H9 (cell line): ENCODE data around the gene SSBP3. TPM values are rescaled to one million over a fixed set of nuclear protein-coding genes. Genes with fewer than 3 reads are reported as not detected.

ENCODE experiments used
- DNase-seq: peaks from one replicate; pipeline ENCODE4 v3.0.0-alpha.2; 2017
- H2AFZ ChIP-seq: one replicate; pipeline ENCODE4 v1.6.1; 2013; ENCODE audit warnings: mild to moderate bottlenecking, low read length, control low read depth, moderate library complexity
- H2AK5ac ChIP-seq: 2 replicates; pipeline ENCODE4 v1.6.1; 2013; ENCODE audit warnings: low read length, control low read depth, mixed read lengths; ENCODE audit not compliant: insufficient read length
- H2BK120ac ChIP-seq: one replicate; pipeline ENCODE4 v1.6.1; 2013; ENCODE audit warnings: low read depth, mild to moderate bottlenecking, low read length, control low read depth, inconsistent platforms; ENCODE audit not compliant: poor library complexity, severe bottlenecking
- H2BK12ac ChIP-seq: 2 replicates; pipeline ENCODE4 v1.6.1; 2013; ENCODE audit warnings: low read length, control low read depth, mixed read lengths, low read depth; ENCODE audit not compliant: insufficient read length
- H2BK15ac ChIP-seq: 2 replicates; pipeline ENCODE4 v1.6.1; 2013; ENCODE audit warnings: low read depth, low read length, control low read depth
- H2BK20ac ChIP-seq: one replicate; pipeline ENCODE4 v1.6.1; 2013; ENCODE audit warnings: low read depth, mild to moderate bottlenecking, low read length, control low read depth, inconsistent platforms; ENCODE audit not compliant: poor library complexity, severe bottlenecking
- H2BK5ac ChIP-seq: 2 replicates; pipeline ENCODE4 v1.6.1; 2013; ENCODE audit warnings: low read length, control low read depth, mixed read lengths; ENCODE audit not compliant: insufficient read length
- H3K14ac ChIP-seq: 2 replicates; pipeline ENCODE4 v1.6.1; 2013; ENCODE audit warnings: low read length, control low read depth; ENCODE audit not compliant: insufficient read depth
- H3K18ac ChIP-seq: 2 replicates; pipeline ENCODE4 v1.6.1; 2013; ENCODE audit warnings: low read depth, mild to moderate bottlenecking, mixed read lengths, low read length, control low read depth; ENCODE audit not compliant: insufficient read length
- H3K23ac ChIP-seq: 2 replicates; pipeline ENCODE4 v1.6.1; 2013; ENCODE audit warnings: low read length, control low read depth, mixed read lengths, low read depth; ENCODE audit not compliant: insufficient read length
- H3K23me2 ChIP-seq: 2 replicates; pipeline ENCODE4 v1.6.1; 2013; ENCODE audit warnings: low read depth, mild to moderate bottlenecking, mixed read lengths, low read length, control low read depth; ENCODE audit not compliant: insufficient read length, poor library complexity, severe bottlenecking
- H3K27ac ChIP-seq: 2 replicates; pipeline ENCODE4 v1.5.1; 2013; ENCODE audit warnings: low read length, control low read depth, mixed read lengths, low read depth; ENCODE audit not compliant: insufficient read length
- H3K27me3 ChIP-seq: 2 replicates; pipeline ENCODE4 v1.6.1; 2013; ENCODE audit warnings: low read length, control low read depth, inconsistent platforms; ENCODE audit not compliant: insufficient read depth
- H3K4ac ChIP-seq: 2 replicates; pipeline ENCODE4 v1.6.1; 2013; ENCODE audit warnings: low read depth, mild to moderate bottlenecking, control low read depth, inconsistent platforms, low read length, moderate library complexity
- H3K4me1 ChIP-seq: 2 replicates; pipeline ENCODE4 v1.6.1; 2013; ENCODE audit warnings: low read length, control low read depth, inconsistent platforms; ENCODE audit not compliant: insufficient read depth
- H3K4me2 ChIP-seq: 2 replicates; pipeline ENCODE4 v1.6.1; 2013; ENCODE audit warnings: low read length, control low read depth, mixed read lengths; ENCODE audit not compliant: insufficient read length, insufficient read depth
- H3K56ac ChIP-seq: 2 replicates; pipeline ENCODE4 v1.6.1; 2013; ENCODE audit warnings: low read depth, mild to moderate bottlenecking, mixed read lengths, low read length, control low read depth; ENCODE audit not compliant: insufficient read length
- H3K79me1 ChIP-seq: 2 replicates; pipeline ENCODE4 v1.6.1; 2013; ENCODE audit warnings: low read depth, mild to moderate bottlenecking, moderate library complexity, low read length, control low read depth, inconsistent platforms; ENCODE audit not compliant: insufficient read depth, poor library complexity, severe bottlenecking
- H3K79me2 ChIP-seq: 2 replicates; pipeline ENCODE4 v1.6.1; 2013; ENCODE audit warnings: low read length, control low read depth, inconsistent platforms; ENCODE audit not compliant: insufficient read depth
- H3K9ac ChIP-seq: 2 replicates; pipeline ENCODE4 v1.6.1; 2013; ENCODE audit warnings: low read length, control low read depth, mixed read lengths; ENCODE audit not compliant: insufficient read length; ENCODE audit errors: extremely low read depth
- H3K9me3 ChIP-seq: one replicate; pipeline ENCODE4 v1.6.1; 2013; ENCODE audit warnings: low read depth, low read length, inconsistent platforms; ENCODE audit not compliant: control insufficient read depth
- H3T11ph ChIP-seq: one replicate; pipeline ENCODE4 v1.6.1; 2013; ENCODE audit warnings: mild to moderate bottlenecking, low read length, control low read depth, inconsistent platforms
- H4K20me1 ChIP-seq: one replicate; pipeline ENCODE4 v1.6.1; 2013; ENCODE audit not compliant: control insufficient read depth, insufficient read length, insufficient read depth
- H4K5ac ChIP-seq: 2 replicates; pipeline ENCODE4 v1.6.1; 2013; ENCODE audit warnings: low read depth, mild to moderate bottlenecking, mixed read lengths, low read length, control low read depth; ENCODE audit not compliant: insufficient read length
- H4K8ac ChIP-seq: replicated peaks from 2 replicates; pipeline ENCODE4 v1.6.1; 2013; ENCODE audit warnings: low read length, control low read depth, mixed read lengths, low read depth; ENCODE audit not compliant: insufficient read length
- H4K91ac ChIP-seq: 2 replicates; pipeline ENCODE4 v1.6.1; 2013; ENCODE audit warnings: low read depth, mild to moderate bottlenecking, moderate library complexity, mixed read lengths, low read length, control low read depth; ENCODE audit not compliant: insufficient read length
- H3K27ac Mint-ChIP-seq, 3 experiments: 2 replicates in 2 of 3; 3 replicates in 1 of 3; pipeline ENCODE4 v1.8.0; 2020 to 2021; ENCODE audit warnings: mixed read lengths in 3 of 3, mild to moderate bottlenecking in 1 of 3, moderate library complexity in 1 of 3
- H3K27me3 Mint-ChIP-seq: 2 replicates; pipeline ENCODE4 v1.8.0; 2021; ENCODE audit warnings: low read depth, mild to moderate bottlenecking, moderate library complexity, mixed read lengths
- H3K36me3 Mint-ChIP-seq, 3 experiments: 2 replicates in 2 of 3; 3 replicates in 1 of 3; pipeline ENCODE4 v1.8.0; 2020 to 2021; ENCODE audit warnings: low read depth in 3 of 3, mixed read lengths in 3 of 3; ENCODE audit not compliant: insufficient read depth in 1 of 3
- H3K4me1 Mint-ChIP-seq, 2 experiments: 2 replicates each; pipeline ENCODE4 v1.8.0; 2020; ENCODE audit warnings: mixed read lengths in 2 of 2
- H3K4me3 Mint-ChIP-seq, 2 experiments: 2 replicates in 1 of 2; 3 replicates in 1 of 2; pipeline ENCODE4 v1.8.0; 2020 to 2021; ENCODE audit warnings: mild to moderate bottlenecking in 2 of 2, mixed read lengths in 2 of 2, moderate library complexity in 1 of 2
- H3K9me3 Mint-ChIP-seq, 2 experiments: 2 replicates in 1 of 2; 3 replicates in 1 of 2; pipeline ENCODE4 v1.8.0; 2020; ENCODE audit warnings: mild to moderate bottlenecking in 2 of 2, mixed read lengths in 2 of 2, moderate library complexity in 1 of 2
- CTCF ChIP-seq: fragments of 200-600 bp; sonication (generic); conservative IDR thresholded peaks from 3 replicates; pipeline ENCODE4 v1.8.0; 2021; ENCODE audit warnings: antibody characterized with exemption, mild to moderate bottlenecking
- WGBS: extraction: QIAGEN DNeasy Blood & Tissue Kit; methylation state at CpG from one replicate; pipeline ENCODE4 v1.1.7; 2013; ENCODE audit warnings: missing lambda C conversion rate, low lambda C conversion rate, mixed read lengths; ENCODE audit not compliant: insufficient read length; ENCODE audit errors: extremely low coverage; 5-methylcytosine and 5-hydroxymethylcytosine counted together
- total RNA-seq: library from RNA; stranded (reverse); gene quantifications from 2 replicates; pipeline ENCODE4 v1.2.1, GENCODE V29; 2021

Gene SSBP3
- total RNA-seq, 1 experiment from 2014 or later = 126 TPM

GRCh38 chr1:54342288-54342687 lies 63.9 kb downstream of the SSBP3 start:
- Histone ChIP-seq H3K56ac (no peak overlapping the region), H2BK20ac (no peak overlapping the region), H3K4ac (no peak overlapping the region), H3K9ac (no peak overlapping the region), H3T11ph (no peak overlapping the region), H3K23me2 (no peaks in the 10 kb centered on the region), H3K27ac (no peak overlapping the region), H3K4me1 (peaks cover 9% of the 10 kb centered on the region; the same call in 1 of the 2 replicates), H3K27me3 (no peaks in the 10 kb centered on the region), H3K14ac (no peak overlapping the region), H4K5ac (no peak overlapping the region), H3K9me3 (no peaks in the 10 kb centered on the region), H2BK15ac (no peak overlapping the region), H2AFZ (no peak overlapping the region), H3K23ac (no peak overlapping the region), H2BK12ac (no peak overlapping the region), H4K20me1 (no peaks in the 10 kb centered on the region), H2AK5ac (no peak overlapping the region), H2BK5ac (no peak overlapping the region), H2BK120ac (no peak overlapping the region), H3K4me2 (no peak overlapping the region), H3K79me1 (peaks cover 7% of the 10 kb centered on the region), H3K79me2 (peaks cover 7% of the 10 kb centered on the region; the same call in 1 of the 2 replicates), H4K8ac (no peak overlapping the region), H3K18ac (no peak overlapping the region), H4K91ac (no peak overlapping the region)
- no CpG with 5 or more reads among the region's 2 CpGs for WGBS
- Mint-ChIP-seq H3K36me3 (peaks cover 2 to 33% (median 25%) of the 10 kb centered on the region in 3 experiments; a peak in 6 of 7 replicates), H3K9me3 (no peaks in the 10 kb centered on the region), H3K4me1 (peaks cover 61 to 75% of the 10 kb centered on the region in 2 experiments), H3K27ac (peak overlapping the region; percentile 95 to 97 (median 96); a peak in 5 of 7 replicates), H3K27me3 (no peaks in the 10 kb centered on the region; the same call in 1 of the 2 replicates), H3K4me3 (peak overlapping the region; percentile 39 to 52; a peak in 2 of 5 replicates)
- peak; percentile 63 for DNase-seq
- no peak for TF ChIP-seq CTCF
